ENCODE data around the gene HPCAL1. TPM values are rescaled to one million over a fixed set of nuclear protein-coding genes. Genes with fewer than 3 reads are reported as not detected.
"Not testable (repeated sequence)": the region's sequence is repeated elsewhere in the genome, so short reads cannot be mapped to it uniquely, and the experiment has no call there.

Gene HPCAL1
- total and polyA plus RNA-seq, 4 donors: 122 to 147 (median 136) TPM

DNA sequence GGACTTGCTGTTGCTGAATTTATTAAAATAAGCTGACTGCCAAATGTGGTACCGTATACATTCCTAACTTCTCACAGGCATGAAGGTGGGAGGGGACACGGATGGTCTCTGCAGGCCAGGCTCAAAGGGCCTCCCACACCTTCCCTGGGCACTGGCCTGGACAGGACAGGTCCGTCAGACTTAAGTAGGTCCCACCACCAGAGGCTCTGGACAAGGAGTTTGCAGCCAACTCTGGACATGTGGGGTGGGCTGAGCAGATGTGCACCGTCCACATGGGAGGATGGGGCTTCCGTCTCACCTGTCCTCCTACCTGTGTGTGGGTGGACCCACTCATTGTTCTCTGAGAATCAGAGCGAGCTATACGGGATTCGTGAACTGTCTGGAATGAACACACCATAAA, 137.3 kb downstream of the HPCAL1 start:
- DNase-seq (no peak), ATAC-seq (ENCODE audit: insufficient read depth, low FRiP score) (no peak)
- WGBS, 2 donors: 93% methylated on average over 8 of the region's 8 CpGs

GRCh38 chr2:10440736-10441135, 138.0 kb downstream of the HPCAL1 start:
- Histone ChIP-seq H3K36me3 (ENCODE audit: control insufficient read depth in 4 of 4, insufficient read depth in 4 of 4, low read length in 4 of 4) (peaks cover 25 to 37% (median 30%) of the 10 kb centered on the region in 4 donors), H3K4me1 (ENCODE audit: control insufficient read depth in 5 of 5, insufficient read depth in 5 of 5, low read length in 5 of 5) (no peaks in the 10 kb centered on the region), H3K4me3 (no peak overlapping the region), H3K27me3 (ENCODE audit: control insufficient read depth in 3 of 3, insufficient read depth in 3 of 3, low read length in 2 of 3) (no peaks in the 10 kb centered on the region), H3K9me3 (ENCODE audit: control insufficient read depth in 4 of 4, insufficient read depth in 3 of 4, low read length in 3 of 4) (no peaks in the 10 kb centered on the region), H3K9ac (ENCODE audit: insufficient read depth in 1 of 2, low read length in 2 of 2) (no peak overlapping the region), H3K27ac (ENCODE audit: low read depth in 1 of 2, low read length in 1 of 2) (no peak overlapping the region)
- 85 to 91% methylated on average over 6 of the region's 6 CpGs for WGBS, 2 donors
- no peak for DNase-seq
- no peak for ATAC-seq (ENCODE audit: insufficient read depth, low FRiP score)
- TF ChIP-seq, protein P1, sequence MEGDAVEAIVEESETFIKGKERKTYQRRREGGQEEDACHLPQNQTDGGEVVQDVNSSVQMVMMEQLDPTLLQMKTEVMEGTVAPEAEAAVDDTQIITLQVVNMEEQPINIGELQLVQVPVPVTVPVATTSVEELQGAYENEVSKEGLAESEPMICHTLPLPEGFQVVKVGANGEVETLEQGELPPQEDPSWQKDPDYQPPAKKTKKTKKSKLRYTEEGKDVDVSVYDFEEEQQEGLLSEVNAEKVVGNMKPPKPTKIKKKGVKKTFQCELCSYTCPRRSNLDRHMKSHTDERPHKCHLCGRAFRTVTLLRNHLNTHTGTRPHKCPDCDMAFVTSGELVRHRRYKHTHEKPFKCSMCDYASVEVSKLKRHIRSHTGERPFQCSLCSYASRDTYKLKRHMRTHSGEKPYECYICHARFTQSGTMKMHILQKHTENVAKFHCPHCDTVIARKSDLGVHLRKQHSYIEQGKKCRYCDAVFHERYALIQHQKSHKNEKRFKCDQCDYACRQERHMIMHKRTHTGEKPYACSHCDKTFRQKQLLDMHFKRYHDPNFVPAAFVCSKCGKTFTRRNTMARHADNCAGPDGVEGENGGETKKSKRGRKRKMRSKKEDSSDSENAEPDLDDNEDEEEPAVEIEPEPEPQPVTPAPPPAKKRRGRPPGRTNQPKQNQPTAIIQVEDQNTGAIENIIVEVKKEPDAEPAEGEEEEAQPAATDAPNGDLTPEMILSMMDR (IDR thresholded peaks at IDR 0.05; ENCODE audit: control extremely low read depth, extremely low read depth): no peak

More for the DNA sequence above, 137.3 kb downstream of the HPCAL1 start:
- no peak overlapping the region for H3K9ac ChIP-seq (ENCODE audit: insufficient read depth in 1 of 2, low read length in 2 of 2)
- no peak overlapping the region for H3K4me3 ChIP-seq
- TF ChIP-seq, protein P1 (IDR thresholded peaks at IDR 0.05; ENCODE audit: control extremely low read depth, extremely low read depth): no peak
- H3K9me3 ChIP-seq (ENCODE audit: control insufficient read depth in 4 of 4, insufficient read depth in 3 of 4, low read length in 3 of 4): no peaks in the 10 kb centered on the region
- no peak overlapping the region for H3K27ac ChIP-seq (ENCODE audit: low read depth in 1 of 2, low read length in 1 of 2)
- H3K4me1 ChIP-seq (ENCODE audit: control insufficient read depth in 5 of 5, insufficient read depth in 5 of 5, low read length in 5 of 5): peaks cover 0 to 3% (median 0%) of the 10 kb centered on the region in 5 donors
- peaks cover 25 to 37% (median 30%) of the 10 kb centered on the region in 4 donors for H3K36me3 ChIP-seq (ENCODE audit: control insufficient read depth in 4 of 4, insufficient read depth in 4 of 4, low read length in 4 of 4)
- H3K27me3 ChIP-seq (ENCODE audit: control insufficient read depth in 3 of 3, insufficient read depth in 3 of 3, low read length in 2 of 3): no peaks in the 10 kb centered on the region

GRCh38 chr2:10441948-10442347, 139.2 kb downstream of the HPCAL1 start:
- WGBS, 2 donors: 91 to 95% methylated on average over 8 of the region's 8 CpGs
- Histone ChIP-seq H3K9ac (ENCODE audit: insufficient read depth in 1 of 2, low read length in 2 of 2) (no peak overlapping the region), H3K27me3 (ENCODE audit: control insufficient read depth in 3 of 3, insufficient read depth in 3 of 3, low read length in 2 of 3) (no peaks in the 10 kb centered on the region), H3K9me3 (ENCODE audit: control insufficient read depth in 4 of 4, insufficient read depth in 3 of 4, low read length in 3 of 4) (no peaks in the 10 kb centered on the region), H3K36me3 (ENCODE audit: control insufficient read depth in 4 of 4, insufficient read depth in 4 of 4, low read length in 4 of 4) (peaks cover 25 to 37% (median 30%) of the 10 kb centered on the region in 4 donors), H3K4me1 (ENCODE audit: control insufficient read depth in 5 of 5, insufficient read depth in 5 of 5, low read length in 5 of 5) (peaks cover 0 to 6% (median 0%) of the 10 kb centered on the region in 5 donors), H3K4me3 (no peak overlapping the region), H3K27ac (ENCODE audit: low read depth in 1 of 2, low read length in 1 of 2) (no peak overlapping the region)
- ATAC-seq (ENCODE audit: insufficient read depth, low FRiP score) (no peak), DNase-seq (no peak)
- TF ChIP-seq, protein P1 (IDR thresholded peaks at IDR 0.05; ENCODE audit: control extremely low read depth, extremely low read depth): no peak

GRCh38 chr2:10442469-10443126, 139.9 kb downstream of the HPCAL1 start:
- not testable (repeated sequence) for H3K27me3 ChIP-seq (ENCODE audit: control insufficient read depth in 3 of 3, insufficient read depth in 3 of 3, low read length in 2 of 3); H3K27ac ChIP-seq (ENCODE audit: low read depth in 1 of 2, low read length in 1 of 2); ATAC-seq (ENCODE audit: insufficient read depth, low FRiP score); H3K9ac ChIP-seq (ENCODE audit: insufficient read depth in 1 of 2, low read length in 2 of 2); DNase-seq; H3K9me3 ChIP-seq (ENCODE audit: control insufficient read depth in 4 of 4, insufficient read depth in 3 of 4, low read length in 3 of 4); H3K4me1 ChIP-seq (ENCODE audit: control insufficient read depth in 5 of 5, insufficient read depth in 5 of 5, low read length in 5 of 5); H3K4me3 ChIP-seq
- peaks cover 25 to 37% (median 30%) of the 10 kb centered on the region in 4 donors for H3K36me3 ChIP-seq (ENCODE audit: control insufficient read depth in 4 of 4, insufficient read depth in 4 of 4, low read length in 4 of 4)
- WGBS, 2 donors: 93 to 94% methylated on average over 2 of the region's 2 CpGs
